Activated naive CD4-positive, alpha-beta T cell treated with anti-CD3 and anti-CD28 coated beads, Interleukin-2, amount 10 ng/mL, durations not matched to agents 7 days and 5 days (primary cell): ENCODE results near the gene CD8B.

ENCODE experiments used
- CTCF ChIA-PET: fragments of 350-600 bp; sonication (Branson Sonifier 250); formaldehyde crosslinking; loops from one replicate; lab custom pipeline; 2021; ENCODE audit warnings: antibody characterized with exemption; lab: Charles Lee
- DNase-seq: peaks from one replicate; pipeline ENCODE4 v3.0.0-alpha.2; 2020
- H3K27ac Mint-ChIP-seq: one replicate; pipeline ENCODE4 v1.8.0; 2021; ENCODE audit warnings: mild to moderate bottlenecking, moderate library complexity, mixed read lengths
- H3K27me3 Mint-ChIP-seq: one replicate; pipeline ENCODE4 v1.8.0; 2021; ENCODE audit warnings: mild to moderate bottlenecking, mixed read lengths
- H3K36me3 Mint-ChIP-seq: one replicate; pipeline ENCODE4 v1.8.0; 2021; ENCODE audit warnings: mixed read lengths
- H3K4me1 Mint-ChIP-seq: one replicate; pipeline ENCODE4 v1.8.0; 2021; ENCODE audit warnings: mixed read lengths
- H3K4me3 Mint-ChIP-seq: one replicate; pipeline ENCODE4 v1.8.0; 2021; ENCODE audit warnings: mild to moderate bottlenecking, moderate library complexity, mixed read lengths
- H3K9me3 Mint-ChIP-seq: one replicate; pipeline ENCODE4 v1.8.0; 2021; ENCODE audit warnings: mixed read lengths

Gene CD8B

GRCh38 chr2:86782748-86783147, 78.9 kb downstream of the CD8B start:
- peaks cover 26% of the 10 kb centered on the region for H3K27me3 Mint-ChIP-seq
- DNase-seq: no peak
- CTCF ChIA-PET: no interaction called here
- no peaks in the 10 kb centered on the region for H3K4me1 Mint-ChIP-seq
- no peak overlapping the region for H3K4me3 Mint-ChIP-seq
- H3K27ac Mint-ChIP-seq: no peak overlapping the region
- no peaks in the 10 kb centered on the region for H3K36me3 Mint-ChIP-seq
- no peaks in the 10 kb centered on the region for H3K9me3 Mint-ChIP-seq

GRCh38 chr2:86781363-86781762, 80.3 kb downstream of the CD8B start:
- Mint-ChIP-seq H3K4me3 (no peak overlapping the region), H3K27me3 (peaks cover 22% of the 10 kb centered on the region), H3K27ac (no peak overlapping the region), H3K36me3 (peaks cover 5% of the 10 kb centered on the region), H3K4me1 (no peaks in the 10 kb centered on the region), H3K9me3 (no peaks in the 10 kb centered on the region)
- CTCF ChIA-PET: interaction anchor here (1.0 to 2.3 kb wide), 3 partner anchors 9 to 27 kb away, joined by 3 to 11 read pairs (median 3); no protein-coding TSS in a partner anchor
- no peak for DNase-seq

GRCh38 chr2:86779971-86780370, 81.7 kb downstream of the CD8B start:
- Mint-ChIP-seq H3K36me3 (peaks cover 6% of the 10 kb centered on the region), H3K4me3 (no peak overlapping the region), H3K4me1 (no peaks in the 10 kb centered on the region), H3K9me3 (no peaks in the 10 kb centered on the region), H3K27me3 (peaks cover 8% of the 10 kb centered on the region), H3K27ac (no peak overlapping the region)
- DNase-seq: no peak
- CTCF ChIA-PET: interaction anchor here (0.7 to 2.3 kb wide), 4 partner anchors 8 to 29 kb away, joined by 3 to 11 read pairs (median 3); no protein-coding TSS in a partner anchor

- Mint-ChIP-seq H3K27me3 (peaks cover 6% of the 10 kb centered on the region), H3K27ac (no peak overlapping the region), H3K4me1 (no peaks in the 10 kb centered on the region), H3K4me3 (no peak overlapping the region), H3K9me3 (no peaks in the 10 kb centered on the region), H3K36me3 (peaks cover 15% of the 10 kb centered on the region)
- CTCF ChIA-PET: interaction anchor here (0.6 kb wide), 1 partner anchor 338 kb away, joined by 4 read pairs; no protein-coding TSS in a partner anchor
- DNase-seq: no peak
These were observed 82.7 kb downstream of the CD8B start for GRCh38 chr2:86778957-86779356.

GRCh38 chr2:86776532-86776931, 85.2 kb downstream of the CD8B start:
- H3K36me3 Mint-ChIP-seq: peaks cover 27% of the 10 kb centered on the region
- no peaks in the 10 kb centered on the region for H3K27me3 Mint-ChIP-seq
- H3K27ac Mint-ChIP-seq: no peak overlapping the region
- H3K4me1 Mint-ChIP-seq: no peaks in the 10 kb centered on the region
- no peak overlapping the region for H3K4me3 Mint-ChIP-seq
- H3K9me3 Mint-ChIP-seq: no peaks in the 10 kb centered on the region
- DNase-seq: no peak
- CTCF ChIA-PET: interaction anchor here (2.0 kb wide), 1 partner anchor 11 kb away, joined by 8 read pairs; no protein-coding TSS in a partner anchor

GRCh38 chr2:86775338-86775737, 86.3 kb downstream of the CD8B start:
- no peaks in the 10 kb centered on the region for H3K9me3 Mint-ChIP-seq
- H3K27ac Mint-ChIP-seq: no peak overlapping the region
- H3K36me3 Mint-ChIP-seq: peaks cover 39% of the 10 kb centered on the region
- no peak overlapping the region for H3K4me3 Mint-ChIP-seq
- no peaks in the 10 kb centered on the region for H3K4me1 Mint-ChIP-seq
- H3K27me3 Mint-ChIP-seq: no peaks in the 10 kb centered on the region
- no peak for DNase-seq
- CTCF ChIA-PET: interaction anchor here (2.0 kb wide), 1 partner anchor 10 kb away, joined by 8 read pairs; no protein-coding TSS in a partner anchor

- CTCF ChIA-PET: interaction anchor here (0.6 to 2.0 kb wide), 2 partner anchors 10 to 13 kb away, joined by 3 to 8 read pairs; no protein-coding TSS in a partner anchor
- H3K4me1 Mint-ChIP-seq: no peaks in the 10 kb centered on the region
- H3K9me3 Mint-ChIP-seq: no peaks in the 10 kb centered on the region
- H3K36me3 Mint-ChIP-seq: peaks cover 42% of the 10 kb centered on the region
- H3K4me3 Mint-ChIP-seq: no peak overlapping the region
- no peak for DNase-seq
- no peak overlapping the region for H3K27ac Mint-ChIP-seq
- H3K27me3 Mint-ChIP-seq: no peaks in the 10 kb centered on the region
These were observed 86.8 kb downstream of the CD8B start for GRCh38 chr2:86774862-86775261.

GRCh38 chr2:86772611-86773010, 89.1 kb downstream of the CD8B start:
- Mint-ChIP-seq H3K9me3 (no peaks in the 10 kb centered on the region), H3K36me3 (peaks cover 56% of the 10 kb centered on the region), H3K4me1 (no peaks in the 10 kb centered on the region), H3K27me3 (no peaks in the 10 kb centered on the region), H3K4me3 (no peak overlapping the region), H3K27ac (no peak overlapping the region)
- no peak for DNase-seq
- CTCF ChIA-PET: interaction anchor here (1.0 kb wide), 1 partner anchor 9 kb away, joined by 3 read pairs; no protein-coding TSS in a partner anchor

- no peaks in the 10 kb centered on the region for H3K27me3 Mint-ChIP-seq
- CTCF ChIA-PET: no interaction called here
- H3K4me3 Mint-ChIP-seq: no peak overlapping the region
- no peaks in the 10 kb centered on the region for H3K9me3 Mint-ChIP-seq
- peaks cover 60% of the 10 kb centered on the region for H3K36me3 Mint-ChIP-seq
- H3K27ac Mint-ChIP-seq: no peak overlapping the region
- DNase-seq: no peak
- H3K4me1 Mint-ChIP-seq: no peaks in the 10 kb centered on the region
These were observed 90.8 kb downstream of the CD8B start for GRCh38 chr2:86770816-86771301.

GRCh38 chr2:86769838-86770237, 91.8 kb downstream of the CD8B start:
- Mint-ChIP-seq H3K9me3 (no peaks in the 10 kb centered on the region), H3K4me1 (no peaks in the 10 kb centered on the region), H3K36me3 (peaks cover 59% of the 10 kb centered on the region), H3K4me3 (no peak overlapping the region), H3K27ac (no peak overlapping the region), H3K27me3 (no peaks in the 10 kb centered on the region)
- CTCF ChIA-PET: interaction anchor here (0.9 kb wide), 1 partner anchor 35 kb away, joined by 3 read pairs; no protein-coding TSS in a partner anchor
- no peak for DNase-seq

- Mint-ChIP-seq H3K27ac (no peak overlapping the region), H3K9me3 (no peaks in the 10 kb centered on the region), H3K36me3 (peaks cover 51% of the 10 kb centered on the region), H3K4me1 (no peaks in the 10 kb centered on the region), H3K4me3 (no peak overlapping the region), H3K27me3 (no peaks in the 10 kb centered on the region)
- CTCF ChIA-PET: interaction anchor here (0.6 to 1.0 kb wide), 3 partner anchors 38 to 491 kb away, joined by 3 read pairs; no protein-coding TSS in a partner anchor
- DNase-seq: no peak
These were observed 93.3 kb downstream of the CD8B start for GRCh38 chr2:86768189-86768949.
